ENCODE measurements around the gene PPP1R36.
A peak's percentile ranks its signal among the peaks of the same experiment; 100 is the strongest.
"Not testable (repeated sequence)": the region's sequence is repeated elsewhere in the genome, so short reads cannot be mapped to it uniquely, and the experiment has no call there.

The PPP1R36 gene

DNA sequence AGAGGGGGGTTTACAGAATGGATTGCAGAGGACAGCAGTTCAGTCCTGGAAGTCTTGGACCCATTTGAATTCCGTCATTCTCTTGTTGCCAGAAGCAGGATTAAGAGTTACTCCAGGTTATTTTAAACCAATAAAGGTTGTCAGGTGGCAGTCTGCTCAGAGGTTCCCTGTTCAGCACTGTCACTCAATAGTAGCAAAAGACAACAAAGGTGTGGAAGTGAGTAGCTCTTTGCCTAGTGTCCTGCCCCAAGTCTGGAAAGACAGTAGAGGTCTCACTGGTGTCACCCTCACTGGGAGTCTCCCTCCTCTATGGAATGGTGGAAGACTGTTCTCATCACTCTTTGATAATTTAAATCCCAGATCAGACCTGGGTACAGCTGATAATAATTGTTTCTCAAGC is 81.0 kb downstream of the PPP1R36 start:
- TF ChIP-seq POLR2A (IDR thresholded peaks at IDR 0.05; ENCODE audit: extremely low read depth, insufficient read length) = no peak
- TF ChIP-seq, protein P1, sequence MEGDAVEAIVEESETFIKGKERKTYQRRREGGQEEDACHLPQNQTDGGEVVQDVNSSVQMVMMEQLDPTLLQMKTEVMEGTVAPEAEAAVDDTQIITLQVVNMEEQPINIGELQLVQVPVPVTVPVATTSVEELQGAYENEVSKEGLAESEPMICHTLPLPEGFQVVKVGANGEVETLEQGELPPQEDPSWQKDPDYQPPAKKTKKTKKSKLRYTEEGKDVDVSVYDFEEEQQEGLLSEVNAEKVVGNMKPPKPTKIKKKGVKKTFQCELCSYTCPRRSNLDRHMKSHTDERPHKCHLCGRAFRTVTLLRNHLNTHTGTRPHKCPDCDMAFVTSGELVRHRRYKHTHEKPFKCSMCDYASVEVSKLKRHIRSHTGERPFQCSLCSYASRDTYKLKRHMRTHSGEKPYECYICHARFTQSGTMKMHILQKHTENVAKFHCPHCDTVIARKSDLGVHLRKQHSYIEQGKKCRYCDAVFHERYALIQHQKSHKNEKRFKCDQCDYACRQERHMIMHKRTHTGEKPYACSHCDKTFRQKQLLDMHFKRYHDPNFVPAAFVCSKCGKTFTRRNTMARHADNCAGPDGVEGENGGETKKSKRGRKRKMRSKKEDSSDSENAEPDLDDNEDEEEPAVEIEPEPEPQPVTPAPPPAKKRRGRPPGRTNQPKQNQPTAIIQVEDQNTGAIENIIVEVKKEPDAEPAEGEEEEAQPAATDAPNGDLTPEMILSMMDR (IDR thresholded peaks at IDR 0.05; ENCODE audit: low read depth, low read length) = no peak
- TF ChIP-seq, protein P2, sequence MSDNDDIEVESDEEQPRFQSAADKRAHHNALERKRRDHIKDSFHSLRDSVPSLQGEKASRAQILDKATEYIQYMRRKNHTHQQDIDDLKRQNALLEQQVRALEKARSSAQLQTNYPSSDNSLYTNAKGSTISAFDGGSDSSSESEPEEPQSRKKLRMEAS (IDR thresholded peaks at IDR 0.05; ENCODE audit: low read depth, low read length) = no peak
- no peak for TF ChIP-seq MYC (IDR thresholded peaks at IDR 0.05; ENCODE audit: low read depth, low read length)
- no peak overlapping the region for H3K4me3 ChIP-seq (ENCODE audit: low read depth, low read length)
- DNase-seq (ENCODE audit: low read depth) = no peak

DNA sequence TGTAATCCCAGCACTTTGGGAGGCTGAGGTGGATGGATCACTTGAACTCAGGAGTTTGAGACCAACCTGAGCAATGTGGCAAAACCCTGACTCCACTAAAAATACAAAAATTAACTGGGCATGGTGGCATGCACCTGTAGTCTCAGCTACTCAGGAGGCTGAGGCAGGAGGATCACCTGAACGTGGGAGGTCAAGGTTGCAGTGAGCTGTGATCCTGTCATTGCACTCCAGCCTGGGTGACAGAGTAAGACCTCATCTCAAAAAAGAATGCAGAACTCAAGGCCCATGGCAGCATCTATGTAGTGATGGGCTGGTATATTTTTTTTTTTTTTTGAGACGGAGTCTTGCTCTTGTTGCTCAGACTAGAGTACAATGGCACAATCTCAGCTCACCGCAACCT is 81.5 kb downstream of the PPP1R36 start:
- not testable (repeated sequence) for H3K4me3 ChIP-seq (ENCODE audit: low read depth, low read length); DNase-seq (ENCODE audit: low read depth)

DNA sequence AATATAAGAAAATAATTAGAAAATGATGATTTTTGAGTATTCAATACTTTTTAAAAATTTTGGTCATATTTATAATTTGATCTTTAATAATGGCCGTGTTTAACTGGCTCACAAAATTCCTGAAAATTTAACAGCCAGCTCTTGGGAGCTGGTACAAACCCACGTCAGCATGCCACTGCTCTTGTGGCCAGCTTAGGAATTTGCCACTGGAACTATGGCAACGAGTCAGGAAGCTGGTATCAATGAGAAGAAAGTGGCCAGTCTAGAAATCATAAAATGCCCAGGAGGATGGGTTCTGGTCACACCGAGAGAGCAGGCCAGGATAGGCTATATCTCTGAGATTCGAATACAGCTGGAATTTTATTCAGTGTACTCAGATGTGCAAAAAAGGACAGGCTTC is 82.3 kb downstream of the PPP1R36 start:
- TF ChIP-seq, protein P1 (IDR thresholded peaks at IDR 0.05; ENCODE audit: low read depth, low read length) = no peak
- TF ChIP-seq, protein P2 (IDR thresholded peaks at IDR 0.05; ENCODE audit: low read depth, low read length) = no peak
- no peak for TF ChIP-seq POLR2A (IDR thresholded peaks at IDR 0.05; ENCODE audit: extremely low read depth, insufficient read length)
- no peak for TF ChIP-seq MYC (IDR thresholded peaks at IDR 0.05; ENCODE audit: low read depth, low read length)
- no peak for DNase-seq (ENCODE audit: low read depth)
- H3K4me3 ChIP-seq (ENCODE audit: low read depth, low read length) = no peak overlapping the region

DNA sequence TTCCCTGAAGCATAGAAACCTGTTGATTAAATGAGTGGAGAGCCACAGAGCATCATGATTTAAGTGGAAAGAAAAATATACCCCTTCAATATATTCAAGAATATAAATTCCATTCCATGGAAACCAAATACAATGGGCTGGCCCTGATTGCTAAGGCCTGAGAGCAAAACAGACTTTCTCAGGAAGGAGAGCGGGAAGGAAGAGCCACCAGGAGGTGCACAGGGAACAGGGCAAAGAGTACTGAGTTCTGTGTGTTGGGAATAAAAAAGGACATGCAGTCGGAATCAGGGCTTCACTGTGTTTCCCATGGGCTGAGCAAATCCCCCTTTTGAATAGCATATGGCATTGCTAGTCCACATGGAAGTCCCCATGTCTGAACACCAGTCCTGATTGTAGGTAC is 84.8 kb downstream of the PPP1R36 start:
- TF ChIP-seq, protein P1 (IDR thresholded peaks at IDR 0.05; ENCODE audit: low read depth, low read length) = no peak
- no peak for TF ChIP-seq MYC (IDR thresholded peaks at IDR 0.05; ENCODE audit: low read depth, low read length)
- TF ChIP-seq, protein P2 (IDR thresholded peaks at IDR 0.05; ENCODE audit: low read depth, low read length) = no peak
- no peak for TF ChIP-seq POLR2A (IDR thresholded peaks at IDR 0.05; ENCODE audit: extremely low read depth, insufficient read length)
- no peak for DNase-seq (ENCODE audit: low read depth)
- H3K4me3 ChIP-seq (ENCODE audit: low read depth, low read length) = no peak overlapping the region

DNA sequence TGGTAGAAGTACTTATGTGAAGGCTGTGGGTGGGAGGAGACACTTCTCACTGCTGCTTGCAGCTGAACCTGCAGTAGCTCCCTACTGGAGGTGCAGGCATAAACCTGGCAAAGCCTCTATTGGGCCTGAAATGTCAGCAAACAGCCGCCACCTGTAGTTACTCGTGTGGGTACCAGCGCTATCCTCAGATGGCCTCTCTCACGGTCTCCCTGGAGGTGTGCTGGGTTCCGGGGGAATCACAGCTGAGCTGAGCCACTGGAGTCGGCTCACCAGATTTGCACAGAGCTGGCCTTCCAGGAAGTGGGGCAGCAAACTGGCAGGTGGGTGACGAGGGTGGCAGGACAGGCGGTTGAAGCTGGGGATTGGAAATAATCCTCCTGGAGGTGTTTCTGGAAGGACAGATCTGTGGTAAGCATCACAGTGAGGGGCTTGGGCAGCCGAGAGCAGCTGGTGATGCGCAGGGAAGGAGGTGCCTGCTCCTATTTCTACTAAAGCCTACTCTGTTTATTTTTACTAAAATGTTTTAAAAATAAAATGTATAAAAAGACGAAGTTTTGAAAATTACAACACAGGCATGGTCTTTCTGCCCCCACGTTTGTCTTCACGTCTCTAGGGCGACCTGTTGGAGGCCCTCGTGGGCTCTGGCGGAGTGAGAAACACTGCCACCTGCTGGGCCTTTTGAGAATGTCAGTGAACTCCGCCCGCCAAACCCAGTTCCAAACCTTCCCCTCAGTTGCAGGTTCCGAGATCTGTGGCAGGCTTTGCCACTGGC is 86.6 kb downstream of the PPP1R36 start:
- H3K4me3 ChIP-seq (ENCODE audit: low read depth, low read length) = no peak overlapping the region
- DNase-seq (ENCODE audit: low read depth) = peak; percentile 74
- TF ChIP-seq MYC (IDR thresholded peaks at IDR 0.05; ENCODE audit: low read depth, low read length) (peak; percentile 66), POLR2A (IDR thresholded peaks at IDR 0.05; ENCODE audit: extremely low read depth, insufficient read length) (no peak)
- TF ChIP-seq, protein P1 (IDR thresholded peaks at IDR 0.05; ENCODE audit: low read depth, low read length) = peak; percentile 79
- TF ChIP-seq, protein P2 (IDR thresholded peaks at IDR 0.05; ENCODE audit: low read depth, low read length) = peak; percentile 74

DNA sequence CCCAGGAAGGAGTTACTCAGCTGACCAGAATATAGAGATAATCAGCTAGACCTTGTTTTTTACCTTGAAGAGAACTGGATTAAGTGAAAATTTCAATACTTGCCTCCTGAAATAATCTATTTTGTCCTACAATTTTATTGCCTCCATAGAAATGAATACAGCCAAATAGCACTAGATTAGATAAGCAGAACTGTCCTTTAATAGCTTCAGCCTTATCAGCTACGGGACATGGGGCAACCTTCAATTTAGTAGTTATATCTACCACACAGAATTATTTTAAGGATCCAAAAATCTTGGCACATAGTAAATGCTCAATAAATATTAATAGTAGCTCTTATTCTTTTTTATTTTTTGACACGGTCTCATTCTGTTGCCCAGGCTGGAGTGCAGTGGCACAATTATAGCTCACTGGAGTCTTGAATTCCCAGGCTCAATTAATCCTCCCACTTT is 87.2 kb downstream of the PPP1R36 start:
- no peak for TF ChIP-seq POLR2A (IDR thresholded peaks at IDR 0.05; ENCODE audit: extremely low read depth, insufficient read length)
- TF ChIP-seq MYC (IDR thresholded peaks at IDR 0.05; ENCODE audit: low read depth, low read length) = no peak
- TF ChIP-seq, protein P1 (IDR thresholded peaks at IDR 0.05; ENCODE audit: low read depth, low read length) = no peak
- TF ChIP-seq, protein P2 (IDR thresholded peaks at IDR 0.05; ENCODE audit: low read depth, low read length) = no peak
- H3K4me3 ChIP-seq (ENCODE audit: low read depth, low read length) = no peak overlapping the region
- DNase-seq (ENCODE audit: low read depth) = no peak
